ENCODE measurements around the gene FOXL3.

GRCh38 chr7:322111-322671 is 32.2 kb downstream of the FOXL3 start:
- no peak for TF ChIP-seq POLR2A (IDR thresholded peaks at IDR 0.05)
- peak; percentile 95 to 99 (median 97) for TF ChIP-seq CTCF (IDR thresholded peaks at IDR 0.05)
- no peak for TF ChIP-seq EP300 (IDR thresholded peaks at IDR 0.05)
